Measurements from ENCODE around the gene SLC24A1.

Gene SLC24A1

DNA sequence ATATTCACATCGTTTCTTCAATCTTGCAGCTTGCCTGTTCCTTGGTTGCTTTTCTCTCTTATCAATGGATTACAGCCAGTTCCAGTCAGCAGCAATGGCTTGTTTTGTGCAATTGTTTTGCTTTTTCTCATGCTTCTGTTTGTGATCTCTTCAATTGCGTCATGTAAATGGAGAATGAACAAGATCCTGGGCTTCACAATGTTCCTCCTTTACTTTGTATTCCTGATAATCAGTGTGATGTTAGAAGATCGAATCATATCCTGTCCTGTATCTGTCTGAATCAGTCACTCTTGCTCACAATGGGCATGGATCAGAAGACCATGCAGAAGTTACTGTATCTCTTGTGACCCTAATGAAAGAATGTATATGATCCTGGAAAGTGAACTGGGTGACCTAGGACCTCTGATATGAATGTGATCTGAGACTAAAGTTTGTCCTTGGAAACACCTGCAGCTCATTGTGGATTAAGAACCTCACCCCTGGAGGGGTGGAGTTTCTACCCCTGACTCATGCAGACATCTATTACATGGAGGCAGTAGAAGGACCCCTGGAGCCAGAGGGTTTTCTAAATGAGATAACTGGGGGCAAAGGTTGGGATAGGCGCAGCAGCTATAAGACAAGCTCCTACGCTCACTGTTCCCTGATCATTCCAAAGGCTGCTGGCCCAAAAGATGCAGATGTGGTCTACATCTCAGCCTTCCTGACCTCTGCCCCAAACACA, 32.2 kb downstream of the SLC24A1 start:
- Histone ChIP-seq H3K36me3 (ENCODE audit: control insufficient read depth in 1 of 2, insufficient read depth in 2 of 2, low read length in 2 of 2) (peaks cover 9 to 31% of the 10 kb centered on the region in 2 donors), H3K4me3 (ENCODE audit: low read depth in 1 of 2, low read length in 2 of 2) (no peak overlapping the region), H3K9me3 (ENCODE audit: control insufficient read depth in 1 of 2, low read length in 2 of 2) (no peaks in the 10 kb centered on the region), H3K27me3 (ENCODE audit: low read depth, low read length) (no peaks in the 10 kb centered on the region), H3K27ac (ENCODE audit: low read length) (no peak overlapping the region), H3K4me1 (ENCODE audit: control insufficient read depth in 1 of 2, insufficient read depth in 2 of 2, low read length in 2 of 2) (no peaks in the 10 kb centered on the region)

DNA sequence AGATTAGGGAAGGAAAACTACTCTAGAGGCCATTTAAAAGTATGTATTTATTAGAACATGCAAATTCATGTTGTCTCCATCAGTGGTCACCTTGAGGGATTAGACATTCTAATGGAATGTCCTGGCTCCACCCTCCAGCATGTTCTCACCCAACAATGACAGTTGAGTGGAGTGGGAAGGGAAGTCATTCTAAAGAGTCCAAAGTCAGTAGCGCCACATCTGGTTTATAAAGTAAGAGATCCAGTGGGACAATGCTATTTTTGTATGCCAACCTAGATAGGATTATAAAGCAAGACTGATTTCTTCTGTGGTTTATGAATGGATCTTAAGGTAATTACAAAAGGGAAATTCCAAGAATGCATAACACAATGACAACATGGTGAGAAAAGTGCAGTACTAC, 33.3 kb downstream of the SLC24A1 start:
- H3K36me3 ChIP-seq (ENCODE audit: control insufficient read depth in 1 of 2, insufficient read depth in 2 of 2, low read length in 2 of 2), result peaks cover 9 to 33% of the 10 kb centered on the region in 2 donors
- no peak overlapping the region for H3K4me3 ChIP-seq (ENCODE audit: low read depth in 1 of 2, low read length in 2 of 2)
- H3K9me3 ChIP-seq (ENCODE audit: control insufficient read depth in 1 of 2, low read length in 2 of 2), result no peaks in the 10 kb centered on the region
- no peak overlapping the region for H3K27ac ChIP-seq (ENCODE audit: low read length)
- no peaks in the 10 kb centered on the region for H3K27me3 ChIP-seq (ENCODE audit: low read depth, low read length)
- H3K4me1 ChIP-seq (ENCODE audit: control insufficient read depth in 1 of 2, insufficient read depth in 2 of 2, low read length in 2 of 2), result no peaks in the 10 kb centered on the region

DNA sequence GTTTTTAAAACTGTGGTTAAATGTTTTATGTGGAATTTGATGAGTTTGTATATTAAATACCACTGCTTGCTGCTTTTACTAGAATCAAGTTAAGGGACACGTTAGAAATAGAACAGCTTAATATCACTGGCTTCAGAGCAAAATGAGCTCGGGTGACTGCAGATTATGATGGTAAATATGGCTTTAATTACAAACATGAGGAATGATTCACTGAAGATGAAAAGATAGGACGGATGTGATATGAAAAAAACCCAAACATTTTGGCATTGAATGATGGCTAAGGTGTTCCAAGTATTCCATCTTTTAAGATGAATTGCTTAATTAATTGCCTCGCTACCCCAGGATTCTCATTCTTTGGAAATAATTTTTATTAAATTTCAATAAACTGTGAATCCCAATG, 33.7 kb downstream of the SLC24A1 start:
- no peaks in the 10 kb centered on the region for H3K4me1 ChIP-seq (ENCODE audit: control insufficient read depth in 1 of 2, insufficient read depth in 2 of 2, low read length in 2 of 2)
- H3K27me3 ChIP-seq (ENCODE audit: low read depth, low read length), result no peaks in the 10 kb centered on the region
- H3K9me3 ChIP-seq (ENCODE audit: control insufficient read depth in 1 of 2, low read length in 2 of 2), result no peaks in the 10 kb centered on the region
- no peak overlapping the region for H3K27ac ChIP-seq (ENCODE audit: low read length)
- peaks cover 9 to 37% of the 10 kb centered on the region in 2 donors for H3K36me3 ChIP-seq (ENCODE audit: control insufficient read depth in 1 of 2, insufficient read depth in 2 of 2, low read length in 2 of 2)
- H3K4me3 ChIP-seq (ENCODE audit: low read depth in 1 of 2, low read length in 2 of 2), result no peak overlapping the region

DNA sequence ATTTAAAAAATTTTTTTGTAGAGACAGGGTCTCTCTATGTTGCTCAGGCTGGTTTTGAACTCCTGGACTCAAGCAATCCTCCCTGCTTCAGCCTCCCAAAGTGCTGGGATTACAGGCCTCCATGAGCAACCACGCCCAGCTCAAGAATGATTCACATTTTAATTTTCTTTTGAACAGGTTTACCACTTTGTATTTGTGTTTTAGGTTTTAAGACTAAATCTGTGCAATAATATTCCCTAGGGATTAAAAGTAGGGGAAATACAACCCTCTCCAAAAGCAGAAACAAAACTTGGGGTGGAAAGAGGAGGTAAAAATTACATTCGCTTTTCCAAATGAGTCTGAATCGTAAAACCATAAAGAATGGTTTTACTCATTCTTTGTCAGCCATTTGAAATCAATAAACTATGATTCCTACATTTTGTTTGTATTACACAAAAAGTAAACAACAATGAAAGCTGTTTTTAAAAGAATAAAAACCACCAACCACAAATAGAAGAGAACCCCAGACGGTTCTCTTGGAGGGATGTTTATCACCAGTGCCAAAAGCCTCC, 37.8 kb downstream of the SLC24A1 start:
- Histone ChIP-seq H3K9me3 (ENCODE audit: control insufficient read depth in 1 of 2, low read length in 2 of 2) (no peaks in the 10 kb centered on the region), H3K36me3 (ENCODE audit: control insufficient read depth in 1 of 2, insufficient read depth in 2 of 2, low read length in 2 of 2) (peaks cover 23 to 49% of the 10 kb centered on the region in 2 donors), H3K27ac (ENCODE audit: low read length) (no peak overlapping the region), H3K4me3 (ENCODE audit: low read depth in 1 of 2, low read length in 2 of 2) (no peak overlapping the region), H3K4me1 (ENCODE audit: control insufficient read depth in 1 of 2, insufficient read depth in 2 of 2, low read length in 2 of 2) (no peaks in the 10 kb centered on the region), H3K27me3 (ENCODE audit: low read depth, low read length) (no peaks in the 10 kb centered on the region)

- Histone ChIP-seq H3K9me3 (ENCODE audit: control insufficient read depth in 1 of 2, low read length in 2 of 2) (no peaks in the 10 kb centered on the region), H3K4me3 (ENCODE audit: low read depth in 1 of 2, low read length in 2 of 2) (no peak overlapping the region), H3K27ac (ENCODE audit: low read length) (no peak overlapping the region), H3K27me3 (ENCODE audit: low read depth, low read length) (no peaks in the 10 kb centered on the region), H3K36me3 (ENCODE audit: control insufficient read depth in 1 of 2, insufficient read depth in 2 of 2, low read length in 2 of 2) (peaks cover 24 to 48% of the 10 kb centered on the region in 2 donors), H3K4me1 (ENCODE audit: control insufficient read depth in 1 of 2, insufficient read depth in 2 of 2, low read length in 2 of 2) (no peaks in the 10 kb centered on the region)
These were observed 39.2 kb downstream of the SLC24A1 start for GRCh38 chr15:65660927-65661326.

GRCh38 chr15:65663521-65663920, 41.8 kb downstream of the SLC24A1 start:
- Histone ChIP-seq H3K27ac (ENCODE audit: low read length) (no peak overlapping the region), H3K4me3 (ENCODE audit: low read depth in 1 of 2, low read length in 2 of 2) (no peak overlapping the region), H3K36me3 (ENCODE audit: control insufficient read depth in 1 of 2, insufficient read depth in 2 of 2, low read length in 2 of 2) (peaks cover 22 to 57% of the 10 kb centered on the region in 2 donors), H3K9me3 (ENCODE audit: control insufficient read depth in 1 of 2, low read length in 2 of 2) (no peaks in the 10 kb centered on the region), H3K27me3 (ENCODE audit: low read depth, low read length) (no peaks in the 10 kb centered on the region), H3K4me1 (ENCODE audit: control insufficient read depth in 1 of 2, insufficient read depth in 2 of 2, low read length in 2 of 2) (no peaks in the 10 kb centered on the region)

- Histone ChIP-seq H3K4me1 (ENCODE audit: control insufficient read depth in 1 of 2, insufficient read depth in 2 of 2, low read length in 2 of 2) (no peaks in the 10 kb centered on the region), H3K4me3 (ENCODE audit: low read depth in 1 of 2, low read length in 2 of 2) (no peak overlapping the region), H3K9me3 (ENCODE audit: control insufficient read depth in 1 of 2, low read length in 2 of 2) (no peaks in the 10 kb centered on the region), H3K27me3 (ENCODE audit: low read depth, low read length) (no peaks in the 10 kb centered on the region), H3K27ac (ENCODE audit: low read length) (no peak overlapping the region), H3K36me3 (ENCODE audit: control insufficient read depth in 1 of 2, insufficient read depth in 2 of 2, low read length in 2 of 2) (peaks cover 46 to 73% of the 10 kb centered on the region in 2 donors)
These were observed 44.5 kb downstream of the SLC24A1 start for GRCh38 chr15:65666257-65666656.

DNA sequence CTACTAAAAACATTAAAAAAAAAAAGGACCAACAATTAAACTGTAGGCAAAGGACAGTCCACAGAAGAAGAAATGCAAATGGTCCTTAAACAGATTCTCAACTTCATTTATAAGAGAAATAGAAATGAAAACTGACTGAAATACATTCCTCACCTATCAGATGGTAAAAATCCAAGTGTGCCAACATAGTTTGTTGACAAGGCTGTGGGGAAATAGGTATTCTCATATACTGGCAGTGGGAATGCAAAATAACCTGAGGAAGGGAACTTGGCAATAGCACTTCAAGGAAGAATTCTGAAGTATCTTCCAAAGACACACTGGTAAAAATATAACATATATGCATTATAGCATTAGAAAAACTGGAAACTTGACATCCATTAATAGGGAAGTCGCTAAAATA, 53.8 kb downstream of the SLC24A1 start:
- Histone ChIP-seq H3K4me1 (ENCODE audit: control insufficient read depth in 1 of 2, insufficient read depth in 2 of 2, low read length in 2 of 2) (no peaks in the 10 kb centered on the region), H3K27me3 (ENCODE audit: low read depth, low read length) (no peaks in the 10 kb centered on the region), H3K27ac (ENCODE audit: low read length) (no peak overlapping the region), H3K4me3 (ENCODE audit: low read depth in 1 of 2, low read length in 2 of 2) (no peak overlapping the region), H3K36me3 (ENCODE audit: control insufficient read depth in 1 of 2, insufficient read depth in 2 of 2, low read length in 2 of 2) (peaks cover 17 to 25% of the 10 kb centered on the region in 2 donors), H3K9me3 (ENCODE audit: control insufficient read depth in 1 of 2, low read length in 2 of 2) (no peaks in the 10 kb centered on the region)

DNA sequence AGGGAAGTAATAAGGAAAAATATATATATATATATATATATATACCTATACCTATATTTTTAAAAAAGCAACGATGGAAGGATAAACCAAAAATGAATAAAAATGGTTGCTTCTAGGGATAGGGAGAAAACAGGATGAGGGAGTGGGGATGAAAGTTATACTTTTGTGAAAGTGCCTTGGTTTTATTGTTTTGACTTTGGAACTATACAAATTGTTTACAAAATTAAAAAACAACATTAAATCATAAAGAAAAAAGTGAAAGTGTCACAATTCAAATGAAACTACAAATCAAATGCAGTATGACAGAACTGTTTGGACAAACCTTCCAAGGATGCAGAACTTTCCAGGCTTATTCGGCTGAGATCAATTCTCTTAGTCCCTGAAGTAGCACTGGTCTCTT, 54.4 kb downstream of the SLC24A1 start:
- Histone ChIP-seq H3K27ac (ENCODE audit: low read length) (no peak overlapping the region), H3K4me1 (ENCODE audit: control insufficient read depth in 1 of 2, insufficient read depth in 2 of 2, low read length in 2 of 2) (no peaks in the 10 kb centered on the region), H3K9me3 (ENCODE audit: control insufficient read depth in 1 of 2, low read length in 2 of 2) (no peaks in the 10 kb centered on the region), H3K36me3 (ENCODE audit: control insufficient read depth in 1 of 2, insufficient read depth in 2 of 2, low read length in 2 of 2) (peaks cover 11 to 19% of the 10 kb centered on the region in 2 donors), H3K4me3 (ENCODE audit: low read depth in 1 of 2, low read length in 2 of 2) (no peak overlapping the region), H3K27me3 (ENCODE audit: low read depth, low read length) (no peaks in the 10 kb centered on the region)

- no peaks in the 10 kb centered on the region for H3K9me3 ChIP-seq (ENCODE audit: control insufficient read depth in 1 of 2, low read length in 2 of 2)
- H3K4me3 ChIP-seq (ENCODE audit: low read depth in 1 of 2, low read length in 2 of 2), result no peak overlapping the region
- H3K4me1 ChIP-seq (ENCODE audit: control insufficient read depth in 1 of 2, insufficient read depth in 2 of 2, low read length in 2 of 2), result no peaks in the 10 kb centered on the region
- no peak overlapping the region for H3K27ac ChIP-seq (ENCODE audit: low read length)
- no peaks in the 10 kb centered on the region for H3K27me3 ChIP-seq (ENCODE audit: low read depth, low read length)
- H3K36me3 ChIP-seq (ENCODE audit: control insufficient read depth in 1 of 2, insufficient read depth in 2 of 2, low read length in 2 of 2), result no peaks in the 10 kb centered on the region
These were observed 58.8 kb downstream of the SLC24A1 start for GRCh38 chr15:65680544-65680943.

GRCh38 chr15:65682404-65682911, 60.7 kb downstream of the SLC24A1 start:
- no peak overlapping the region for H3K4me3 ChIP-seq (ENCODE audit: low read depth in 1 of 2, low read length in 2 of 2)
- no peaks in the 10 kb centered on the region for H3K27me3 ChIP-seq (ENCODE audit: low read depth, low read length)
- H3K9me3 ChIP-seq (ENCODE audit: control insufficient read depth in 1 of 2, low read length in 2 of 2), result no peaks in the 10 kb centered on the region
- H3K27ac ChIP-seq (ENCODE audit: low read length), result no peak overlapping the region
- H3K36me3 ChIP-seq (ENCODE audit: control insufficient read depth in 1 of 2, insufficient read depth in 2 of 2, low read length in 2 of 2), result peaks cover 0 to 3% of the 10 kb centered on the region in 2 donors
- no peaks in the 10 kb centered on the region for H3K4me1 ChIP-seq (ENCODE audit: control insufficient read depth in 1 of 2, insufficient read depth in 2 of 2, low read length in 2 of 2)

All from muscle layer of duodenum (tissue), 2 donors.